Measurements from ENCODE around the gene MOV10. TPM values are rescaled to one million over a fixed set of nuclear protein-coding genes. Genes with fewer than 3 reads are reported as not detected.

Gene MOV10
- total and polyA plus RNA-seq, 2 of the 8 experiments (the other 6 are each of a cell fraction or from before 2014, with no cell fraction given), result 57.3 to 109 TPM

GRCh38 chr1:112689196-112689841 is 14.9 kb downstream of the MOV10 start:
- Histone ChIP-seq H2AK5ac (ENCODE audit: low read depth, low read length) (peak overlapping the region; percentile 65; the same call in 1 of the 2 replicates), H2BK15ac (ENCODE audit: low read length) (no peak overlapping the region), H4K5ac (ENCODE audit: insufficient read length, low read depth, low read length) (no peak overlapping the region), H3K27ac (ENCODE audit: low read depth, low read length) (no peak overlapping the region), H3K23me2 (ENCODE audit: low read depth, low read length) (no peaks in the 10 kb centered on the region), H2AFZ (ENCODE audit: low read length) (no peak overlapping the region), H3K23ac (ENCODE audit: insufficient read length) (no peak overlapping the region), H4K20me1 (replicated peaks in 1 of 2; ENCODE audit: control insufficient read depth in 1 of 2, insufficient read depth in 2 of 2, low read length in 2 of 2) (peaks cover 0 to 11% of the 10 kb centered on the region in 2 experiments), H3K36me3 (ENCODE audit: control insufficient read depth in 2 of 4, insufficient read depth in 4 of 4, low read length in 3 of 4) (peaks cover 6 to 29% (median 16%) of the 10 kb centered on the region in 4 experiments), H3K79me2 (ENCODE audit: control insufficient read depth in 1 of 2, insufficient read depth in 2 of 2, low read length in 2 of 2) (no peaks in the 10 kb centered on the region), H3K27me3 (replicated peaks in 1 of 4; ENCODE audit: control insufficient read depth in 3 of 4, extremely low read depth in 1 of 4, insufficient read depth in 3 of 4, low read length in 3 of 4) (no peaks in the 10 kb centered on the region), H3K4me3 (ENCODE audit: extremely low read depth in 1 of 4, insufficient read depth in 2 of 4, low read depth in 3 of 4, low read length in 4 of 4) (no peak overlapping the region), H3K9me3 (ENCODE audit: insufficient read depth in 2 of 2, low read depth in 1 of 2, low read length in 1 of 2) (no peaks in the 10 kb centered on the region), H3K9ac (replicated peaks in 1 of 4; ENCODE audit: extremely low read depth in 1 of 4, low read depth in 3 of 4, low read length in 3 of 4) (no peak overlapping the region), H3K56ac (replicated peaks; ENCODE audit: insufficient read length, low read depth, low read length) (no peak overlapping the region), H4K8ac (ENCODE audit: extremely low read depth, insufficient read depth, low read length) (no peak overlapping the region), H2BK20ac (ENCODE audit: low read length) (no peak overlapping the region), H2BK120ac (replicated peaks; ENCODE audit: low read depth, low read length) (no peak overlapping the region), H3K4ac (replicated peaks; ENCODE audit: insufficient read length, low read depth, low read length) (no peak overlapping the region), H2BK12ac (ENCODE audit: low read depth, low read length) (no peak overlapping the region), H4K91ac (replicated peaks; ENCODE audit: insufficient read length, low read length) (no peak overlapping the region), H3K4me1 (replicated peaks in 1 of 4; ENCODE audit: control insufficient read depth in 3 of 4, insufficient read depth in 4 of 4, low read length in 3 of 4) (peaks cover 0 to 2% (median 0%) of the 10 kb centered on the region in 4 experiments; a peak in 2 of 7 replicates), H2BK5ac (ENCODE audit: low read depth, low read length) (no peak overlapping the region), H3K4me2 (ENCODE audit: insufficient read depth in 1 of 2, low read depth in 2 of 2, low read length in 2 of 2) (no peak overlapping the region), H3K18ac (ENCODE audit: extremely low read depth, low read length) (no peak overlapping the region), H3K79me1 (ENCODE audit: low read depth, low read length) (peaks cover 3% of the 10 kb centered on the region), H3K14ac (ENCODE audit: insufficient read length) (no peak overlapping the region)
- CTCF ChIA-PET (ENCODE audit: partially characterized antibody), result interaction anchor here (0.9 to 3.0 kb wide), 6 partner anchors 11 to 29 kb away, joined by 3 to 10 read pairs (median 4); partner anchors contain the start of gene MOV10
- 99% methylated on average over 9 of the region's 9 CpGs; no CpG with 5 or more reads in 1 of the 2 experiments for WGBS, 2 experiments (ENCODE audit: extremely low coverage in 1 of 2, insufficient coverage in 1 of 2, insufficient read length in 1 of 2, insufficient replicate concordance in 2 of 2, low coverage in 1 of 2, low lambda C conversion rate in 2 of 2, missing lambda C conversion rate in 1 of 2)
- FAIRE-seq (no peak), DNase-seq (ENCODE audit: low read depth in 1 of 2, low spot score in 2 of 2) (no peak)
- POLR2A ChIA-PET (ENCODE audit: partially characterized antibody), result interaction anchor here (0.9 to 6.0 kb wide), 6 partner anchors 10 to 70 kb away, joined by 3 to 32 read pairs (median 8); partner anchors contain the start of genes CAPZA1, MOV10 and ST7L
- TF ChIP-seq CBX8 (IDR thresholded peaks at IDR 0.05; ENCODE audit: borderline replicate concordance, low read depth, low read length) (no peak), JUN (IDR thresholded peaks at IDR 0.05; ENCODE audit: low read depth, low read length) (no peak), CTCF (IDR thresholded peaks at IDR 0.05; ENCODE audit: control extremely low read depth in 1 of 3, insufficient read depth in 1 of 3, low read depth in 1 of 3, low read length in 3 of 3) (no peak), SIRT6 (IDR thresholded peaks at IDR 0.05; ENCODE audit: low read length) (no peak), KDM1A (IDR thresholded peaks at IDR 0.05; ENCODE audit: borderline replicate concordance, low read length) (no peak), JUND (IDR thresholded peaks at IDR 0.05; ENCODE audit: low read length) (no peak), NANOG (IDR thresholded peaks at IDR 0.05; ENCODE audit: insufficient read depth, low read depth, low read length, poor library complexity, severe bottlenecking) (no peak), POU5F1 (IDR thresholded peaks at IDR 0.05; ENCODE audit: low read depth, low read length) (no peak), YY1 (IDR thresholded peaks at IDR 0.05; ENCODE audit: low read depth, low read length) (no peak), TAF1 (IDR thresholded peaks at IDR 0.05; ENCODE audit: low read depth, low read length) (no peak), HDAC6 (IDR thresholded peaks at IDR 0.05; ENCODE audit: low read depth, low read length) (no peak)
